Measurements from ENCODE around the gene SULT4A1.

DNA sequence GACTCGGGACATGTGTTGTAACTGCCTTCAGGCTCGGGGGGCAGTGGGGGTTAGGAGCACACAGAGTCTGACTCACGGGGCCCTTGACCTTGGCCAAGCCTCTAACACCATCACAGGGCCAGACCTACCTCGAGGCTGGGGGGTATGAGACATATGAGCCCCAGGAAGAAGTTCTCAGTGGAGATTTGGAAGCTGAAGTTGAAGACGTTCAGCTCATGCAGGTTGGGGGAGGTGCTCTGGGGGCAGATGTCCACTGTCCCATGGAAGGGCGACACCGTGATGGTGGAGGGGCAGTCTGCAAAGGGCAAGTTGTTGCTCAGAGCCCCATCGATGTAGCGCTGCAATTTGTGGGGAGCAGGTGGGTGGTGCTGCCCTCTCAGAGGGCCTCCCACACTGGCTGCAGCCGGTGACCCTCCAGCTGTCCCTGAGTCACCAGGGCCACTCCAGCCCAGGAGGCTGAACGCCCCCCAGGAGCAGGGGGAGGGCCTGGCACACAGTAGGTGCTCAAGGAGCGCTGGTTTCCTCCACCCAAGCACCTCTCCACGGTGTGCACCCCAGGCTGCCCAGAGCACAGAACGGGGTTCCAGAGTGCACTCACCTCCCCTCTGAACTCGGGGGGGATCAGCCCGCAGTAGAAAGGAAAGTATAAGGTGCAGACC lies 27.0 kb upstream of the SULT4A1 start:
- TF ChIP-seq, protein P1, sequence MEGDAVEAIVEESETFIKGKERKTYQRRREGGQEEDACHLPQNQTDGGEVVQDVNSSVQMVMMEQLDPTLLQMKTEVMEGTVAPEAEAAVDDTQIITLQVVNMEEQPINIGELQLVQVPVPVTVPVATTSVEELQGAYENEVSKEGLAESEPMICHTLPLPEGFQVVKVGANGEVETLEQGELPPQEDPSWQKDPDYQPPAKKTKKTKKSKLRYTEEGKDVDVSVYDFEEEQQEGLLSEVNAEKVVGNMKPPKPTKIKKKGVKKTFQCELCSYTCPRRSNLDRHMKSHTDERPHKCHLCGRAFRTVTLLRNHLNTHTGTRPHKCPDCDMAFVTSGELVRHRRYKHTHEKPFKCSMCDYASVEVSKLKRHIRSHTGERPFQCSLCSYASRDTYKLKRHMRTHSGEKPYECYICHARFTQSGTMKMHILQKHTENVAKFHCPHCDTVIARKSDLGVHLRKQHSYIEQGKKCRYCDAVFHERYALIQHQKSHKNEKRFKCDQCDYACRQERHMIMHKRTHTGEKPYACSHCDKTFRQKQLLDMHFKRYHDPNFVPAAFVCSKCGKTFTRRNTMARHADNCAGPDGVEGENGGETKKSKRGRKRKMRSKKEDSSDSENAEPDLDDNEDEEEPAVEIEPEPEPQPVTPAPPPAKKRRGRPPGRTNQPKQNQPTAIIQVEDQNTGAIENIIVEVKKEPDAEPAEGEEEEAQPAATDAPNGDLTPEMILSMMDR (IDR thresholded peaks at IDR 0.05; ENCODE audit: insufficient read depth, low read length) = no peak
- no peak for TF ChIP-seq POLR2AphosphoS5 (IDR thresholded peaks at IDR 0.05; ENCODE audit: low read depth)
